Measurements from ENCODE around the gene CAPG. TPM values are rescaled to one million over a fixed set of nuclear protein-coding genes. Genes with fewer than 3 reads are reported as not detected.

CAPG gene
- total RNA-seq, 2 donors from 2014 or later = 80.7 to 96.1 TPM

GRCh38 chr2:85447222-85447585 is 37.0 kb upstream of the CAPG start:
- Histone ChIP-seq H3K9me3 (no peaks in the 10 kb centered on the region), H3K27me3 (replicated peaks; ENCODE audit: insufficient read depth) (no peaks in the 10 kb centered on the region), H3K4me3 (no peak overlapping the region), H3K4me1 (replicated peaks) (peaks cover 3% of the 10 kb centered on the region), H3K27ac (no peak overlapping the region), H3K36me3 (no peaks in the 10 kb centered on the region)
- TF ChIP-seq CTCF (IDR thresholded peaks at IDR 0.05) (no peak), POLR2A (IDR thresholded peaks at IDR 0.05) (no peak), POLR2AphosphoS5 (IDR thresholded peaks at IDR 0.05) (no peak)
- WGBS = 82% methylated on average over 8 of the region's 8 CpGs
- DNase-seq (ENCODE audit: low spot score) = no peak
- intact Hi-C loops (cut with DNase I) = no loop called here

- Histone ChIP-seq H3K27ac (peak overlapping the region in 1 of 2 donors; percentile 34), H3K4me3 (no peak overlapping the region), H3K9me3 (no peaks in the 10 kb centered on the region), H3K36me3 (no peaks in the 10 kb centered on the region), H3K27me3 (replicated peaks; ENCODE audit: insufficient read depth) (no peaks in the 10 kb centered on the region), H3K4me1 (replicated peaks) (peaks cover 3% of the 10 kb centered on the region)
- 77% methylated on average over 14 of the region's 14 CpGs for WGBS
- intact Hi-C loops (cut with DNase I) = no loop called here
- DNase-seq (ENCODE audit: low spot score) = no peak
- TF ChIP-seq CTCF (IDR thresholded peaks at IDR 0.05) (no peak), POLR2AphosphoS5 (IDR thresholded peaks at IDR 0.05) (no peak), POLR2A (IDR thresholded peaks at IDR 0.05) (no peak)
Observed at GRCh38 chr2:85446296-85447221, 36.4 kb upstream of the CAPG start.

- peak overlapping the region in 1 of 2 donors; percentile 34 for H3K27ac ChIP-seq
- no peaks in the 10 kb centered on the region for H3K36me3 ChIP-seq
- H3K9me3 ChIP-seq = no peaks in the 10 kb centered on the region
- H3K4me3 ChIP-seq = no peak overlapping the region
- no peak for TF ChIP-seq POLR2AphosphoS5 (IDR thresholded peaks at IDR 0.05)
- TF ChIP-seq CTCF (IDR thresholded peaks at IDR 0.05) = no peak
- TF ChIP-seq POLR2A (IDR thresholded peaks at IDR 0.05) = no peak
- no peak for DNase-seq (ENCODE audit: low spot score)
- peaks cover 3% of the 10 kb centered on the region for H3K4me1 ChIP-seq (replicated peaks)
- WGBS = 87% methylated on average over 5 of the region's 5 CpGs
- intact Hi-C loops (cut with DNase I) = no loop called here
- no peaks in the 10 kb centered on the region for H3K27me3 ChIP-seq (replicated peaks; ENCODE audit: insufficient read depth)
Observed at GRCh38 chr2:85445316-85446295, 35.4 kb upstream of the CAPG start.

GRCh38 chr2:85444629-85445172 is 34.5 kb upstream of the CAPG start:
- TF ChIP-seq POLR2AphosphoS5 (IDR thresholded peaks at IDR 0.05) = no peak
- no peak for TF ChIP-seq CTCF (IDR thresholded peaks at IDR 0.05)
- TF ChIP-seq POLR2A (IDR thresholded peaks at IDR 0.05) = no peak
- no peaks in the 10 kb centered on the region for H3K36me3 ChIP-seq
- 90% methylated on average over 6 of the region's 6 CpGs for WGBS
- H3K4me1 ChIP-seq (replicated peaks) = peaks cover 3% of the 10 kb centered on the region
- intact Hi-C loops (cut with DNase I) = no loop called here
- H3K9me3 ChIP-seq = no peaks in the 10 kb centered on the region
- DNase-seq (ENCODE audit: low spot score) = no peak
- no peaks in the 10 kb centered on the region for H3K27me3 ChIP-seq (replicated peaks; ENCODE audit: insufficient read depth)
- no peak overlapping the region for H3K4me3 ChIP-seq
- H3K27ac ChIP-seq = no peak overlapping the region
